ENCODE measurements around the gene ORAI2. TPM values are rescaled to one million over a fixed set of nuclear protein-coding genes. Genes with fewer than 3 reads are reported as not detected.

The ORAI2 gene
- total and polyA plus RNA-seq, 2 of the 13 experiments (the other 11 are each of a cell fraction or from before 2014, with no cell fraction given), result 3.0 to 6.0 TPM

- no peak for TF ChIP-seq ZNF615 (CRISPR knock-in tag; IDR thresholded peaks at IDR 0.05; ENCODE audit: borderline replicate concordance)
- TF ChIP-seq KDM4B (CRISPR knock-in tag; IDR thresholded peaks at IDR 0.05), result no peak; the same call in 1 of the 2 replicates
- no peak for TF ChIP-seq ZSCAN25 (CRISPR knock-in tag; IDR thresholded peaks at IDR 0.05)
- TF ChIP-seq ZNF557 (CRISPR knock-in tag; IDR thresholded peaks at IDR 0.05), result no peak
- peak; percentile 39; the same call in 1 of the 2 replicates for TF ChIP-seq ZNF230 (CRISPR knock-in tag; IDR thresholded peaks at IDR 0.05)
- TF ChIP-seq, protein P1, sequence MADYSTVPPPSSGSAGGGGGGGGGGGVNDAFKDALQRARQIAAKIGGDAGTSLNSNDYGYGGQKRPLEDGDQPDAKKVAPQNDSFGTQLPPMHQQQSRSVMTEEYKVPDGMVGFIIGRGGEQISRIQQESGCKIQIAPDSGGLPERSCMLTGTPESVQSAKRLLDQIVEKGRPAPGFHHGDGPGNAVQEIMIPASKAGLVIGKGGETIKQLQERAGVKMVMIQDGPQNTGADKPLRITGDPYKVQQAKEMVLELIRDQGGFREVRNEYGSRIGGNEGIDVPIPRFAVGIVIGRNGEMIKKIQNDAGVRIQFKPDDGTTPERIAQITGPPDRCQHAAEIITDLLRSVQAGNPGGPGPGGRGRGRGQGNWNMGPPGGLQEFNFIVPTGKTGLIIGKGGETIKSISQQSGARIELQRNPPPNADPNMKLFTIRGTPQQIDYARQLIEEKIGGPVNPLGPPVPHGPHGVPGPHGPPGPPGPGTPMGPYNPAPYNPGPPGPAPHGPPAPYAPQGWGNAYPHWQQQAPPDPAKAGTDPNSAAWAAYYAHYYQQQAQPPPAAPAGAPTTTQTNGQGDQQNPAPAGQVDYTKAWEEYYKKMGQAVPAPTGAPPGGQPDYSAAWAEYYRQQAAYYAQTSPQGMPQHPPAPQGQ (CRISPR knock-in tag; IDR thresholded peaks at IDR 0.05; ENCODE audit: borderline replicate concordance), result no peak
- TF ChIP-seq ZNF326 (CRISPR knock-in tag; IDR thresholded peaks at IDR 0.05; ENCODE audit: borderline replicate concordance), result no peak
- TF ChIP-seq ZNF30 (CRISPR knock-in tag; IDR thresholded peaks at IDR 0.05), result no peak
- peak; percentile 23 for TF ChIP-seq SKI (IDR thresholded peaks at IDR 0.05; ENCODE audit: partially characterized antibody)
- peak; percentile 52; the same call in 1 of the 2 replicates for TF ChIP-seq FOXC1 (CRISPR knock-in tag; IDR thresholded peaks at IDR 0.05; ENCODE audit: borderline replicate concordance)
- peak; percentile 71; the same call in 1 of the 2 replicates for TF ChIP-seq STAT6 (CRISPR knock-in tag; IDR thresholded peaks at IDR 0.05; ENCODE audit: borderline replicate concordance)
- no peak for TF ChIP-seq REL (CRISPR knock-in tag; conservative IDR thresholded peaks at IDR 0.05)
- TF ChIP-seq, protein P2, sequence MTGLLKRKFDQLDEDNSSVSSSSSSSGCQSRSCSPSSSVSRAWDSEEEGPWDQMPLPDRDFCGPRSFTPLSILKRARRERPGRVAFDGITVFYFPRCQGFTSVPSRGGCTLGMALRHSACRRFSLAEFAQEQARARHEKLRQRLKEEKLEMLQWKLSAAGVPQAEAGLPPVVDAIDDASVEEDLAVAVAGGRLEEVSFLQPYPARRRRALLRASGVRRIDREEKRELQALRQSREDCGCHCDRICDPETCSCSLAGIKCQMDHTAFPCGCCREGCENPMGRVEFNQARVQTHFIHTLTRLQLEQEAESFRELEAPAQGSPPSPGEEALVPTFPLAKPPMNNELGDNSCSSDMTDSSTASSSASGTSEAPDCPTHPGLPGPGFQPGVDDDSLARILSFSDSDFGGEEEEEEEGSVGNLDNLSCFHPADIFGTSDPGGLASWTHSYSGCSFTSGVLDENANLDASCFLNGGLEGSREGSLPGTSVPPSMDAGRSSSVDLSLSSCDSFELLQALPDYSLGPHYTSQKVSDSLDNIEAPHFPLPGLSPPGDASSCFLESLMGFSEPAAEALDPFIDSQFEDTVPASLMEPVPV (CRISPR knock-in tag; IDR thresholded peaks at IDR 0.05), result no peak
- TF ChIP-seq ARNT (IDR thresholded peaks at IDR 0.05), result no peak
- no peak for TF ChIP-seq MAFF (IDR thresholded peaks at IDR 0.05; ENCODE audit: low read depth, low read length)
- peak; percentile 95 for TF ChIP-seq TAF15 (IDR thresholded peaks at IDR 0.05; ENCODE audit: low read depth, low read length, poor library complexity, severe bottlenecking)
- TF ChIP-seq, protein P3, sequence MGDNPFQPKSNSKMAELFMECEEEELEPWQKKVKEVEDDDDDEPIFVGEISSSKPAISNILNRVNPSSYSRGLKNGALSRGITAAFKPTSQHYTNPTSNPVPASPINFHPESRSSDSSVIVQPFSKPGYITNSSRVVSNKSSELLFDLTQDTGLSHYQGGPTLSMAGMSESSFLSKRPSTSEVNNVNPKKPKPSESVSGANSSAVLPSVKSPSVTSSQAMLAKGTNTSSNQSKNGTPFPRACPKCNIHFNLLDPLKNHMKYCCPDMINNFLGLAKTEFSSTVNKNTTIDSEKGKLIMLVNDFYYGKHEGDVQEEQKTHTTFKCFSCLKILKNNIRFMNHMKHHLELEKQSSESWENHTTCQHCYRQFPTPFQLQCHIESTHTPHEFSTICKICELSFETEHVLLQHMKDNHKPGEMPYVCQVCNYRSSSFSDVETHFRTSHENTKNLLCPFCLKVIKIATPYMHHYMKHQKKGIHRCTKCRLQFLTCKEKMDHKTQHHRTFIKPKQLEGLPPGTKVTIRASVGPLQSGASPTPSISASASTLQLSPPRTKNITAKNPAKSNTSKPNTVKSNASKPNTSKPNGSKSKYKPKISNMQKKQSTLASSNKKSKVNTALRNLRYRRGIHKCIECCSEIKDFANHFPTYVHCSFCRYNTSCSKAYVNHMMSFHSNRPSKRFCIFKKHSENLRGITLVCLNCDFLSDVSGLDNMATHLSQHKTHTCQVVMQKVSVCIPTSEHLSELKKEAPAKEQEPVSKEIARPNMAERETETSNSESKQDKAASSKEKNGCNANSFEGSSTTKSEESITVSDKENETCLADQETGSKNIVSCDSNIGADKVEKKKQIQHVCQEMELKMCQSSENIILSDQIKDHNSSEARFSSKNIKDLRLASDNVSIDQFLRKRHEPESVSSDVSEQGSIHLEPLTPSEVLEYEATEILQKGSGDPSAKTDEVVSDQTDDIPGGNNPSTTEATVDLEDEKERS (CRISPR knock-in tag; IDR thresholded peaks at IDR 0.05), result no peak
Observed at GRCh38 chr7:102395873-102396709, 37.3 kb upstream of the ORAI2 start, which contains the start of gene PRKRIP1 (continued).

All from HepG2 (cell line).